GM19395 (cell line): ENCODE measurements around the gene NAA80.
"Not testable (repeated sequence)": the region's sequence is repeated elsewhere in the genome, so short reads cannot be mapped to it uniquely, and the experiment has no call there.

Experiments used
- ATAC-seq: cut with Tn5 transposase; IDR thresholded peaks from one replicate; pipeline ENCODE4 v1.9.1; 2021; ENCODE audit warnings: mild to moderate bottlenecking, moderate library complexity; ENCODE audit not compliant: unreplicated experiment

NAA80 gene

DNA sequence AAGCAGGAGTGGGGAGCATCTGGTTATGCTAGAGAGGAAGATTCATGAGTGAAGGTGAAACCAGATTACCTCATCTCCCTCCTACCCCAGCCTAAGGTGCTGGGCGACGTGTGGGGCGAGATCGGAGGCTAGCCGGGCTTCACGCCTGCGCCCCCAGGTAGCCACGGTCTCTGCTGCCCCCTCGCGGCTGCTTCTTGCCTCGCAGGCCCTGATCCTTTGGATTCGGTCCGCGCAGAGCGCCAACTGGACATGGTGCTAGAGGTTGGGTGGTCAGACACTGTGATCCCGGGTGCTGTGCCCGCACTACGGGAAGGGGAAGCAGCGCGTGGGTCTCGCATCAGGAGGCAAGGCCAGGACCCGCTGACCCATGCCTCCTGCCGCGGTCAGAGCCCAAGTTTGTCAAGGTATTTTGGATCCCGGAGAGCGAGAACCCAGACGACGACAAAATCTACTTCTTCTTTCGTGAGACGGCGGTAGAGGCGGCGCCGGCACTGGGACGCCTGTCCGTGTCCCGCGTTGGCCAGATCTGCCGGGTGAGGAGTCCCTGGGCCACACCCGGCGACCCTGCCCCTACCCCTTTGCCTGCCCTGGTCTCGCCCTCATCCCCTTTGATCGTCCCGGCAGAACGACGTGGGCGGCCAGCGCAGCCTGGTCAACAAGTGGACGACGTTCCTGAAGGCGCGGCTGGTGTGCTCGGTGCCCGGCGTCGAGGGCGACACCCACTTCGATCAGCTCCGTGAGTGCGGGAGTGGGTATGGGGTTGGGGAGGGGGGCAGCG, 26.1 kb downstream of the NAA80 start:
- ATAC-seq = peak; percentile 77

DNA sequence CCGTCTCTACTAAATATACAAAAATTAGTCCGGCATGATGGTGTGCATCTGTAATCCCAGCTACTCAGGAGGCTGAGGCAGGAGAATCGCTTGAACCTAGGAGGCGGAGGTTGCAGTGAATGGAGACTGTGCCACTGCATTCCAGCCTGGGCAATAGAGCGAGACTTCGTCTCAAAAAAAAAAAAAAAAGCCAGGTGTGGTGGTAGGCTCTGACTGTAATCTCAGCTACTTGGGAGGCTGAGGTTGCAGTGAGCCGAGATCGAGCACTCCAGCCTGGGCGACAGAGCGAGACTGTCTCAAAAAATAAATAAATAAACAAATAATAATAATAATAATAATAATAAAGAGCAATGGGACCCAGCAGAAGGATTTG, 26.7 kb downstream of the NAA80 start:
- ATAC-seq = not testable (repeated sequence)

DNA sequence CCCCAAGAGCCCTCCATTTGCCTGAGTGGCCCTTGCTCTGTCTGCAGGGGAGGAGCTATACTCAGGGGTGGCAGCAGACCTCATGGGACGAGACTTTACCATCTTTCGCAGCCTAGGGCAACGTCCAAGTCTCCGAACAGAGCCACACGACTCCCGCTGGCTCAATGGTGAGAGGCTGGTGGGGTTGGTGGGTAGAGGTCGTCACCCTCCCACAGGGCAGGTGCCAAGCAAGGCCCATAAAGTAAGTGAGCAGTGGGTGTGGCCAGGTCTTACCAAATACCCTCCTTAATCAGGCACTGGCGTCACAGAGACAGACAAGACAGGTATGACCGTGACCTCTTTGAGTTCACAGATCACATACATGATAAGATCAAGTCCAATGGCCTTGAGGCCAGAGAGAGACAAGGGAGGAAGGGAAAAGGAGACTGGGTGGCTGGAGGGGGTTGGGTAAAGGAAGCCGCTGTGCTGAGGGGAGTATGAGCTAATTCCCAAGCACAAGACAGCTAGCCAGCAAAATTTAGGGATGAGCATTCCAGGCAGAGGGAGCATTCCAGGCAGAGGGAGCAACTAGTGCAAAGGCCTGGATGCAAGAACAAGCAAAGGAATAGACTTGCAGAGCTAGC, 27.8 kb downstream of the NAA80 start:
- ATAC-seq = no peak

DNA sequence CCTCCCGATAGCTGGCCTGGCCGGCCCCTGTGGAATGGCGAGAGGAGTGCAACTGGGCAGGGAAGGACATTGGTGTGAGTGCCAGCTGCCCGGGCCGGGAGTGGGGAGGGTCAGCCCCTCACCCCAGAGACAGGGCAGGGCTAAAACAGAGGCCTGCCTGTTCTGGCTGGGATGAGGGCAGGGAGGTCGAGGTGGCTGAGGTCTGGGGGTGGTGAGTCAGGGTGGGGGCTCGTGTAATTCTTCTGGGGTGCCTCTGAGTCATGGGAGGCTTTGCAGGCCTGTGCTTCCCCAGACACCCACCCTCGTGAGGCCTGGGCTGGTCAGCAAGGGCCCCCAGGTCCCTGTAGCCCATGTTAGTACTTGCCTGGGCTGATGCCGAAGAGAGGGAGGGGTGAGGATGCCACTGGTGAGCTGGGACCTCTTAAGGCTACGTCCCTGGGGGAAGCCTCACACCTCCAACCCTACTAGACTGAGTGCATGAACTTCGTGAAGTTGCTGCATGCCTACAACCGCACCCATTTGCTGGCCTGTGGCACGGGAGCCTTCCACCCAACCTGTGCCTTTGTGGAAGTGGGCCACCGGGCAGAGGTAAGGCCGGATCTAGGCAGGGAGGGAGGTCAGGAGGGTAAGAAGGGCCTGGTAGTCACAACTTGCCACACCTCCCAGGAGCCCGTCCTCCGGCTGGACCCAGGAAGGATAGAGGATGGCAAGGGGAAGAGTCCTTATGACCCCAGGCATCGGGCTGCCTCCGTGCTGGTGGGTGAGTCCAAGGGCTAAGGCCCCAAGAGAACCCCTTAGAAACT, 28.6 kb downstream of the NAA80 start:
- ATAC-seq = no peak

DNA sequence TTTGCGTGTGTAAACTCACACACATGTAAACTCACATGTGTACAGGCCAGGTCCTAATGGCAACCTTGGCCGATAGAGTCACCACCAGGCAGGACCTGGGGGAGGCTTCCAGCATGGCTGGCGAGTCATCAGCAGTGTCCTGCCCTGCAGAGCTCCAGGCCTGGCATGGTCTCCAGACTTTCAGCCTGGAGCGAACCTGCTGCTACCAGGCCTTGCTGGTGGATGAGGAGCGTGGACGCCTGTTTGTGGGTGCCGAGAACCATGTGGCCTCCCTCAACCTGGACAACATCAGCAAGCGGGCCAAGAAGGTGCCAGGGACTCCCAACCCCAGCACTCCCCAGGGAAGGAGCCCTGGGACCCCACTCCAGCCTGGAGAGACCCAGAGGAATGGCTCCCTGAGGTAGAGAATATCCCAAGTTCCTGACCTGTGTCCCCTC, 29.2 kb downstream of the NAA80 start:
- no peak for ATAC-seq

DNA sequence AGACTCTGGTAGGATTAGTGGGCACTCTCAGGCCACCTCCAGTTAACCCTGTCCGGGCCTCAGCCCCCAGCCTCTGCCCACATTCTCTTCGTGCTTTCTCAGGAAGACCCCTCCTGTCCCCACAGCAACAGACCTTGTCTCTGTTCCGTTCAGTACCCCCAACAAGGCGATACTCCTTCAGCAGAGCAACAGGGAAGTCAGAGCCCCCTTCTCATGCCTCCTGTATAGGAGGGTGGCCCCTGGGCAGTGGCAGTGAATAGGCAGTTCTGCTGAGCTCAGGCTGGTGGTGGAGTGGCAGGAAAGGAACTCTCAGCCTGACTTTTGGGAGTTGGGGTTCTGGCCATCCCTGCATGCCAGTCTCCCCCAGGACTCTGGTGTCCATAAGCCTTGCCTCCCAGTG, 29.7 kb downstream of the NAA80 start:
- no peak for ATAC-seq

DNA sequence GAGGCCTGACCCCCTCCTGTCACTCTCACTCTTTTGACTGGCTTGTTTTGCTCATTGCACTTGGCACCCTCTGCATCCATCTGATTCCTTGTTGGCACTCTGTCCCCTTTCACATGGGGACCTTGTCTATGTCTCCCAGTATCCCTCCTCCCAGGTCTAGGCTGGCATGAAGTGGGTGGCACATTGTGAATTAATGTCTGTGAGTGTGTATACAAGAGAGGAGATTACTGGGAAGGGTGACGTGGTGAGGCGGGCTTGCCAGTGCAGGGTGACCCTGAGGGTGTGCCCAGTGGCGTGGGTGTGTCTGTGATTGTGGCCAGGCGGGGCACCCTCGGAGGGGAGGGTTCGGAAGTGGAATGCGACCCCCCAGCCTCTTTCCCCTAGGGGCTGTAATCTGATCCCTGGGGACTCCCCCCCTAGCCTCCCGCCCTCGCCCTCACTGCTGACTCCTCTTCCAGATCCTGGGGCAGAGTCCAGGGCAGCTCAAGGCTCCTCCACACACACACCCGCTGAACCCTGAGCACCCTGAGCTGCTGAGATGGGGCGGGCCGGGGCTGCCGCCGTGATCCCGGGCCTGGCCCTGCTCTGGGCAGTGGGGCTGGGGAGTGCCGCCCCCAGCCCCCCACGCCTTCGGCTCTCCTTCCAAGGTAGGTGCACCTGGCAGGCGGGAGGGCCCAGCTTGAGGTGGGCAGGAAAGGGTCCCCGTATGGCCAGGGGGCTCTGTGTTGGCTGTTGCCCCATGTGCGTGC, 30.3 kb downstream of the NAA80 start, which contains the start of gene SEMA3B:
SEMA3B (plus strand) TSS at position 445 of the 749 bp plus-strand sequence; CDS start at position 539, 94 bp downstream.
- ATAC-seq = no peak

DNA sequence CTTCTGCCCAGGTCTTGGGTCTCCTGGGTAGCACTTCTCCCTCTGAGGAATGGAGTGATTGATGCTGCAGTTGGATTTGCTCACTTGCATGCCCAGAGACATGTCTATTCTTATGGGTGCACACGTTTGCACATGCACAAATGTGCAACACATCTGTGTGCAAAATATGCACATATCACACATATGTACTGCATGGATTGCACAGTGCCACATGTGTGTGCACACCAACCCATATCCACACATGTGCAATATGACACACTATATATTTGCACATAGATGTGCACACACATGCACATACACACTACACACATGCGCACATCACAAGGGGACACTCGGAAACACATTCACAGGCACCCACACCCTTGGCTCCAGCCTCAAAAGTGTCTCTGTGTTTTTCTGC, 30.9 kb downstream of the NAA80 start:
- no peak for ATAC-seq

DNA sequence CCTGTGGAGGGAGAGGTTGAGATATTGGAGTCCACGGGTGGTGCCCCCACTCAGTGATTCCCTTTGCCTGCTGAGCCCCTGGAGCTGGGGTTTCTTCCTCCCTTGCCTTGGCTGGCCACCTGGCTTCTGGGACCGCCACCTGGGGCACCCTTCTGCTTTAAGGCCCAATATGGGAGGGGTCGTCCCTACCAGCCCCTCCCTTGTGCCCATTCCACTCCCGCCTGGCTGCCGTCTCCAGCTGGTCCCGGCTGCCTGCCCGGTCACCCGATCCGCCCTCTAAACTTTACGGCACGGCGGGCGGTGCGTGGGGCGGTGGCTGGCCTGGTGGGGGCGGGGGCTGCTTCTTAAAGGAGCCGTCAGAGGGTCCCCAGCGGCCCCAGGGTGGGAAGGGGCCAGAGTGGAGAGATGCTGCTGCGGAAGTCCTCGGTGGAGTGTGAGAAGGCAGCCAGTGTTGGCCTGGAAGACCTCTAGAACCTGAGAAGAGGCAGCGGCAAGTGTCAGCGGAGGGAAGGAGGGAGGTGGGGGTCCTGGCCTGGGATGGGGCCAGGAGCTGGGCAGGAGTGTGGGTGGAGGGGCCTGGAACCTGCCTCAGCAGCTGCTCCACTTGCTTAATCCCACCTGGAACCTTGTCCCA, 31.8 kb downstream of the NAA80 start:
- ATAC-seq = no peak

DNA sequence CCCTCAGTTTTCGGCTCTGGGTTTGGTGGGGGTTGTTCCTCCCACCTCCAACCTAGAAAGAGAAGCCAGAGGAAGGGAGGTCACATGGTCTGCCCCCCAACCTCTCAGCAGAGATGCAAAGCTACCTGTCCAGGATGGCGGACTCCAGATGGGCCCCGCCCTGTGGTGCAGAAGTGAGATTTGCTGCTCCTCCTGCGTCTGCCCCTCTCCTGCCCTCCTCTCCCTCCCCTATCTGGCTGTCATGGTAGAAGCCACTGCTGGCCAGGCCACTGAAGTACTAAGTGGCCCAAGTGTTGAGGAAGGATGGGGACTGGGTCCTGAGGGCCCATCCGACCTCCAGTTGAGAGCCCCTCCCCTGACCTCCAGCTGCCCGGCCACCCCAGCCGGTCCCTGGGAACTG, 32.4 kb downstream of the NAA80 start:
- no peak for ATAC-seq

DNA sequence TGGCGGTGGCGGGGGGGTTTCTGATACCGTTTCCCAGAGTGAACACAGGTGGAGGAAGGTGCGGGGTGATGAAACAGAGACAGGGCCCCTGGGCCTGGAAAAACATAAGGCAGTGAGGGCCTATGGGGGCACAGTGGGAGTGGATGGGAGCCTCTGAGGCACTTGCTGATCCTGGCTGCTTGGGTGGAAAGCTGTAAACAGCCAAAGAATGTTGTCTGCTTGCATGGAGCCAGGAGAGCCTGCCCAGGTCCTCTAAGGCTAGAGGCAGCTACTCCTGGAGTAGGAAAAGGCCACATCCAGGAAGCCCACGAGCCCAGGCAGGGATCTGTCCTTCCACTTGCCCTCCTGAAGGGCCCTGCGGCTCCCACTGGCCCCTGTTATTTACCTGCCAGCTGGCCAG, 33.2 kb downstream of the NAA80 start:
- ATAC-seq = no peak

DNA sequence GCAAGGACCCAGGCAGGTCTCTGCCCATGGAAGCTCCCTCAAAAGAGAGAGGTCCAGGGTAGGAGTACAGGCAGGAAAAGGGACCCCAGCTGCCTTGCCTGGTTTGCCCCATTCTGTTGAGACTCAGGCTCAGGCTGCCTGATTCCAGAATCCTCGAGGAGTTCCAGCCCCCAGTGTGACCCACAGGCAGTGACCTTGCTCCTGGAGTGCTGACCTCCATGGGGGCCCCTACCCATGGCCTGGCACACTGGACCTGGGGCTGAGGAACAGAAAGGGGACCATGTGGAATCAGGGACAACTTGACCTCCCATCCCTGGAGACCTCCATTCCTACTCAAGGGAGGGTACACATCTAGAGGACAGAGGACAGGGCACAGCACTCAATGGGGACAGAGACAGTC, 33.6 kb downstream of the NAA80 start:
- ATAC-seq = no peak

DNA sequence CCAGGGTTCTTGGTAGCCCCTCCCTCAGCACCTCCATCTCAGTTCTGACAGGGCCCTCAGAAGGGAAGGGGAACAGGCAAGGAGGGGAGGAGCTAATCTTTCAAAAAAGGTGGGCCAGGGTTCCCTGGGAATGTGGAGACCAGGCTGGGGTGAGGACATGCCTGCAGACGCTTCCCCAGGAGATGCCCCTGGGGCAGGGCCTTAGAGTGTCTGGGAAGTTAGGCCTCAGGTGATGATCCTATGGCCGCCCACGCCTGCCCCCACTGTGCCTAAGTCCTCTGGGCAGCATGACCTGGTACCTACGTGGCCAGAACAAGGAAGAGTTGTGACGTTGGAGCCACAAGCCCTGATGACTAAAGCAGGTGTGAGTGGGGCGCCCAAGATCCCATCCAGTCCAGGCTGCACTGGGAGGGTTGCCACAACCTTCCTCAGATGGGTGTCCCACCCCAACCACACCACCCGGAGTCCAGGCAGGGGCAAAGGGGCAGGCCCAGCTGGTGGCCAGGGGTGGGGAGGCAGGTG, 34.2 kb downstream of the NAA80 start:
- no peak for ATAC-seq

DNA sequence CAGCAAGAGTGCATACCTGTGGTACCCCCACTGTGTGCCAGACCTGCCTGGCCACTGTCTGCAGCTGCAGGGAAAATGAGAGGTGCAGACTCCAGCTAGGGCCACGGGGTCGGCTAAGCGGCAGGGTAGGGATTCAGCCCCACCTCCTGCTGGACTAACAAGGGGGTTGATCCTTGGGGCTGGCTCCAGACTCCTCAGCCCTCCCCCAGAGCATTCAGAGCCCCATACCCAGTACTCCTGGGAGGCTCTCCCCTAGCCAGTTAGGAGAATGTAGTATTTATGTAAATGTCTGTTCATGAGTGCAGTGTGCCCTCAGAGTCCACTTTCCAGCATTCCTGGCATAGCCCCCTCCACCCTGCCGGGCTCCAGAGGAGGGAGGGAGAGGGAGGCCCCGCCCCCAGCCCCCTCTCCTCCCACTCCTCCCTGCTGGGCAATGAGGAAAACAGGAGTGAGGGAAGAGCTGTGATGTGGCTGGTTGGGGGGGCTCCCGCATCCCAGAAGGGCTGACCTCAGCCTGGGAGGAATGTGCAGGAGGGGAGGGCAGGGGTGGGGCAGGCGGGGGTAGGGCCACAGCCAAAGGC, 34.7 kb downstream of the NAA80 start:
- no peak for ATAC-seq

DNA sequence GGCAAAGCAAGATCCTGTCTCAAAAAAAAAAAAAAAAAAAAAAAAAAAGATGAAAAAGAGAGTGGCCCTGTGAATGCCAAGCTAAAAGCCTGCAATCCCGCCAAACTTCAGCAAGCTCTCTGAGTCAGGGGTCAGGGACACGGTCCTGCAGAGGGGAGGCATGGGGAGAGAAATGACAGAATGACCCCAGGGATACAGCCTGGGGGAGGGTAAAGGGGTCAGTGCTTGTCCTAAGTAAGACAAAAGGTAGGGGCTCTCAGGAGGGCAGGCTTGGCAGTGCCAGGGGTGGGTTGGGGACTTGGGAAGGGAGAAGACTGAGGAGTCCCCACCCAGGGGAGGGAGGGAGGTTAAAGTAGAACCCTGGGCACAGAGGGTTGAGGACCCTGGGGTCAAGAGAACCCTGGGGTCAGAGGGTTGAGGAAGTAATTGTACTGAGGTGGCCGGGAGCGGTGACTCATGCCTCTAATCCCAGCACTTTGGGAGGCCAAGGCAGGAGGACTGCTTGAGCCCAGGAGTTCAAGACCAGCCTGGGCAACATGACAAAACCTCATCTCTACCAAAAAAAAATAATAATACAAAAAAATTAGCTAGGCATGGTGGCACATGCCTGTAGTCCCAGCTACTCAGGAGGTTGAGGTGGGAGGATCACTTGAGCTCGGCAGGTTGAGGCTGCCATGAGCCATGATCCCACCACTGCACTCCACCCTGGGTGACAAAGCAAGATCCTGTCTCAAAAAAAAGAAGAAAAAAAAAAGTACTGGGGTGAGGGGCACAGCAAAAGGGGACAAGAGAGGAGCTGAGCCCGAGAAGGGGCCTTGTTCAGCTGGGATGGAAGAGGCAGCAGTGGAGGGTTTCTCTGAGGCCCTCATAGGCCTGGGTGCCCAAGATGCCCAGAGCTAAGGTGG, 35.5 kb downstream of the NAA80 start:
- ATAC-seq = no peak

DNA sequence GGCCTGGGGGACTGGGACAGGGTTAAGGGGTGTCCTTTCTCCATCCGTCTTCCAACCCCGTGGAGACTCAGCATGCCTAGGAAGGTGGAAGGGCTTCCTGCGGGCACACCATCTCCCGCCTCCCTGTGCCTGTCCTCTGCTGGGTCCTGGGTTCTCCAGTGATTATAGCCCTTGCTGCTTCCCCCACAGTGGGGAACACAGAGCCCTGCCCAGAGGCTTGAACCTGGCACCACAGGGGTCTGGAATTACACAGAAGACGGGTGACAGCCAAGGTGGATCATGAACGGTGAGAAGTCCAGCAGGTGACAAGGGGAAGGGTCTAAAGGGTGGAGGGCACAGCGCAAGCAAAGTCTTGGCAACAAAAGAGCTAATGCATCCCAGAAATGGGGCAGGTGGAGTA, 36.4 kb downstream of the NAA80 start:
- no peak for ATAC-seq

DNA sequence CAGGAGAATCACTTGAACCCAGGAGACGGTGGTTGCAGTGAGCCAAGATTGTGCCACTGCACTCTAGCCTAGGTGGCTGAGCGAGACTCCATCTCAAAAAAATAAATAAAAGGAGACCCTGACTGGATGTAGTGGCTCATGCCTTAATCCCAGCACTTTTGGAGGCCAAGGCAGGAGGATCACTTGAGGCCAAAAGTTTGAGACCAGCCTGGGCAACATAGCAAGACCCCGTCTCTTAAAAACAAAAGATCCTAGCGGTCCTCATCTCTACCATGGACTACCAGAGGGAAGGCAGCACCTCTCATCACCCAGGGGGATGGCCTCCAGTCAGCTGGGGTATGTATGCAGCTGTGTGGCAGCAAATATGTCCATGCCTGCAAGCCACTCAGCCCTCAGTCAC, 37.0 kb downstream of the NAA80 start:
- ATAC-seq = not testable (repeated sequence)

DNA sequence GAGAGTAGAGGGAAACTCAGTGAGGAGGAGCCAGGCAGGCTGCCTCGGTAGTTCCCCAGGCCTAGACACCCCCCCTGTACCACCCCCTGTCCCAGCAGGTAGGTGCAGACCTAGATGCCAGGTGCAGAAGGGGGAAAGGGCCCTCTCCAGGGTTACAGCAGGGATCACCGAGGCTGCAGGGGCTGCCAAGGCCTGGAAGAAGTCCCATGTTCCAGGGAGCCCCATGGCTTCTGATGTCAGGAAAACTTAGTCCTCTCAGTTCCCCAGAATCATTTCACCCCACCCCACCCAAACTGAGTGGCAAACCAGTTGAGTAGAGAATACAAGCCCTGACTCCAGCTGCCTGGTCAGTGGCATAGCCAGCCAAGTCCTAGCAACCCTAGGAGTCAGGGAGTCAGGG, 37.7 kb downstream of the NAA80 start:
- no peak for ATAC-seq

DNA sequence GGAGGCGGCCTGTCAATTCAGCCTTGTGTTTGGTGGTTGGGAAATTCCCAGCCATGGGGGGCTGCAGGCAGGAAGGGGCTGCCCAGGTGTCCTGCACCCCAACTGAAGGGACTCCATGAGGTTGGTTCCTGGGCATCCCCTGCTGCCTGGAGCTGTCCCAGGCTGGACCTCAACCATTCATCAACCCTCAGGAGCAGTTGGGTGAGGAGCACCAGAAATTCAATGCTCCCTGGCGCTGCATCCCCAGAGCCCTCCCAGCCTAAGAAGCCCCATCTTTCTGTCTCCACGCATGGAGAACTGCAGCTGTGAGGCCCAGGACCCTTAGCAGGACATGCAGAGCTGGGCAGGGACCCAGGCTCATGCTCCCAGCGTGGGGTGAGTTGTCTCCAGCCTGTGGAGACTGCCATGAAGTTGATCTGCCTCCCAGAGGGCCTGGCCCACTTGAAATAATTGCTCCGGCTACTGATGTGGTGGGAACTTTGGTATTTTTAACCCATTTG, 38.2 kb downstream of the NAA80 start:
- ATAC-seq = no peak
